Fibroblast of lung (primary cell): ENCODE data around the gene CENPH. TPM values are rescaled to one million over a fixed set of nuclear protein-coding genes. Genes with fewer than 3 reads are reported as not detected.
"Not testable (repeated sequence)": the region's sequence is repeated elsewhere in the genome, so short reads cannot be mapped to it uniquely, and the experiment has no call there.

Source experiments
- DNase-seq, 2 donors: peaks; one replicate each; pipeline versions ENCODE4 v3.0.0 to v3.0.0-alpha.2; 2010; ENCODE audit warnings: low read depth in 2 of 2
- H2AFZ ChIP-seq: 2 replicates; pipeline ENCODE4 v1.5.1; 2012; ENCODE audit warnings: low read length, control low read depth, inconsistent platforms
- H3K27ac ChIP-seq: 2 replicates; pipeline ENCODE4 v1.5.1; 2011; ENCODE audit warnings: low read length, control low read depth; ENCODE audit not compliant: insufficient read depth
- H3K27me3 ChIP-seq: 2 replicates; pipeline ENCODE4 v1.5.1; 2011; ENCODE audit warnings: mild to moderate bottlenecking, low read length; ENCODE audit not compliant: control insufficient read depth, insufficient read depth
- H3K36me3 ChIP-seq: 2 replicates; pipeline ENCODE4 v1.5.1; 2011; ENCODE audit warnings: low read length; ENCODE audit not compliant: control insufficient read depth, insufficient read depth
- H3K4me1 ChIP-seq: 2 replicates; pipeline ENCODE4 v1.5.1; 2011; ENCODE audit warnings: low read length; ENCODE audit not compliant: control insufficient read depth, insufficient read depth; ENCODE audit errors: extremely low read depth
- H3K4me2 ChIP-seq: 2 replicates; pipeline ENCODE4 v1.5.1; 2011; ENCODE audit warnings: low read length, control low read depth; ENCODE audit not compliant: insufficient read depth; ENCODE audit errors: extremely low read depth
- H3K4me3 ChIP-seq, 4 experiments: fragments of 200-600 bp in 1 of 4; sonication (generic) in 1 of 4; replicated peaks in 1 of 4; 2 replicates each; pipeline ENCODE4 v1.5.1; 2011 to 2016; ENCODE audit warnings: low read length in 4 of 4, low read depth in 3 of 4, mild to moderate bottlenecking in 3 of 4, control low read depth in 2 of 4, inconsistent platforms in 1 of 4, mixed read lengths in 1 of 4; ENCODE audit not compliant: insufficient read depth in 1 of 4; ENCODE audit errors: control extremely low read depth in 1 of 4
- H3K79me2 ChIP-seq: 2 replicates; pipeline ENCODE4 v1.5.1; 2012; ENCODE audit warnings: mild to moderate bottlenecking, low read length, inconsistent platforms; ENCODE audit not compliant: control insufficient read depth, insufficient read depth
- H3K9ac ChIP-seq: 2 replicates; pipeline ENCODE4 v1.5.1; 2011; ENCODE audit warnings: mild to moderate bottlenecking, low read length, control low read depth; ENCODE audit not compliant: insufficient read depth
- H3K9me3 ChIP-seq: 2 replicates; pipeline ENCODE4 v1.5.1; 2012; ENCODE audit warnings: low read depth, low read length; ENCODE audit not compliant: control insufficient read depth, insufficient read depth
- H4K20me1 ChIP-seq: 2 replicates; pipeline ENCODE4 v1.5.1; 2011; ENCODE audit warnings: low read length; ENCODE audit not compliant: control insufficient read depth, insufficient read depth; ENCODE audit errors: extremely low read depth
- CTCF ChIP-seq, 2 donors: IDR thresholded peaks in 1 of 2; conservative IDR thresholded peaks in 1 of 2; 1 replicate in 1 of 2; 2 replicates in 1 of 2; pipeline ENCODE4 v1.5.1; 2011 to 2012; ENCODE audit warnings: low read length in 2 of 2, control low read depth in 1 of 2, inconsistent platforms in 1 of 2, low read depth in 1 of 2, mild to moderate bottlenecking in 1 of 2
- EZH2 ChIP-seq: IDR thresholded peaks from 2 replicates; pipeline ENCODE4 v1.5.1; 2012; ENCODE audit warnings: low read length, control low read depth, mild to moderate bottlenecking; ENCODE audit errors: missing control alignments
- polyA plus RNA-seq, 2 donors: library from polyadenylated mRNA; depleted of rRNA in 1 of 2; stranded (reverse) in 1 of 2; unstranded in 1 of 2; fragments of >200 nt; gene quantifications; 2 replicates each; pipeline ENCODE4 v1.2.1, GENCODE V29; 2011 to 2012; ENCODE audit warnings: missing spikeins in 1 of 2
- total RNA-seq: library from RNA; depleted of rRNA; stranded (reverse); fragments of >200 nt; gene quantifications from 2 replicates; pipeline ENCODE4 v1.2.1, GENCODE V29; 2014

Gene CENPH
- total and polyA plus RNA-seq, 2 donors (not counting 1 experiment from before 2014, with no cell fraction given), result 7.1 to 10.9 TPM

DNA sequence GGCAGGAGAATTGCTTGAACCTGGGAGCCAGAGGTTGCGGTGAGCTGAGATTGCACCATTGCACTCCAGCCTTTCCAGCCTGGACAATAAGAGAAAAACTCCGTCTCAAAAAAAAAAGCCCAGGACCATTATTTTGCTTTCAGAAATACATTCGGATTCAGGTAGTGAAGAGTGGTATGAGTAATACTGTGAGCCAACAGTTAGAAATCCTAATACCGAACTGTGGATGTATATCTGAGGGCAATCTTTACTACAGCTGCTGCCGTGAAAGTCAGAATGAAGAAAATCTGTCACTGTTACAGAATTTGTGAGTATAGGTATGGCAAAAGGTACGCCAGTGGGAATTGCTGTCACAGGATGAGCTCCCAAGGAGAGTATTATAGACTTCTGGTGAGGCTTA is 41.9 kb downstream of the CENPH start:
- DNase-seq, result peak in 1 of 2 donors; percentile 42
- H3K9ac ChIP-seq, result no peak overlapping the region
- TF ChIP-seq CTCF (conservative IDR thresholded peaks at IDR 0.05 in 1 of 2, IDR thresholded peaks at IDR 0.05 in 1 of 2; ENCODE audit: low read depth in 1 of 2, low read length in 2 of 2) (no peak), EZH2 (no peak)
- H3K9me3 ChIP-seq, result no peaks in the 10 kb centered on the region
- no peaks in the 10 kb centered on the region for H4K20me1 ChIP-seq
- no peak overlapping the region for H2AFZ ChIP-seq
- peaks cover 15% of the 10 kb centered on the region for H3K79me2 ChIP-seq
- H3K4me1 ChIP-seq, result no peaks in the 10 kb centered on the region
- no peak overlapping the region for H3K4me3 ChIP-seq
- no peak overlapping the region for H3K4me2 ChIP-seq
- no peaks in the 10 kb centered on the region for H3K27me3 ChIP-seq
- no peaks in the 10 kb centered on the region for H3K36me3 ChIP-seq
- no peak overlapping the region for H3K27ac ChIP-seq

DNA sequence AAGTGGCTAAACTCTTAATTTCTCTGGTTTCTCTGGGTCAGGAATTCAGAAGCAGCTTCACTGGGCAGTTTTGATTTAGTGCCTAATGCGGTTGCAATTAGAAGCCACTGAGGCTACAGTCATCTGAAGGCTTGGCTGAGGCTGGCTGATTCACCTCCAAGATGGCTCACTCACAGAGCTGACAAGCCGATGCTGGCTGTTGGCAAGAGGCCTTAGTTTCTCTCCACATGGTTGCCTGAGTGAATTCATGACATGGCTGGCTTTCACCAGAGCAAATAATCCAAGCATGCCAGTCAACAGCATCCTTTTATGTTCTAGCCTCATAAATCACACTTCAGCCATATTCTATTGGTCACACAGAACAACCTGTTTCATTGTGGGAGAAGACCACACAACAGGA is 42.5 kb downstream of the CENPH start:
- H3K9me3 ChIP-seq, result no peaks in the 10 kb centered on the region
- no peaks in the 10 kb centered on the region for H3K4me1 ChIP-seq
- no peaks in the 10 kb centered on the region for H4K20me1 ChIP-seq
- H3K4me2 ChIP-seq, result no peak overlapping the region
- no peak overlapping the region for H3K4me3 ChIP-seq
- H3K27me3 ChIP-seq, result no peaks in the 10 kb centered on the region
- H3K36me3 ChIP-seq, result no peaks in the 10 kb centered on the region
- no peak overlapping the region for H3K27ac ChIP-seq
- H3K79me2 ChIP-seq, result peaks cover 17% of the 10 kb centered on the region
- no peak overlapping the region for H3K9ac ChIP-seq
- TF ChIP-seq CTCF (conservative IDR thresholded peaks at IDR 0.05 in 1 of 2, IDR thresholded peaks at IDR 0.05 in 1 of 2; ENCODE audit: low read depth in 1 of 2, low read length in 2 of 2) (no peak), EZH2 (no peak)
- no peak overlapping the region for H2AFZ ChIP-seq
- peak in 1 of 2 donors; percentile 86 for DNase-seq

DNA sequence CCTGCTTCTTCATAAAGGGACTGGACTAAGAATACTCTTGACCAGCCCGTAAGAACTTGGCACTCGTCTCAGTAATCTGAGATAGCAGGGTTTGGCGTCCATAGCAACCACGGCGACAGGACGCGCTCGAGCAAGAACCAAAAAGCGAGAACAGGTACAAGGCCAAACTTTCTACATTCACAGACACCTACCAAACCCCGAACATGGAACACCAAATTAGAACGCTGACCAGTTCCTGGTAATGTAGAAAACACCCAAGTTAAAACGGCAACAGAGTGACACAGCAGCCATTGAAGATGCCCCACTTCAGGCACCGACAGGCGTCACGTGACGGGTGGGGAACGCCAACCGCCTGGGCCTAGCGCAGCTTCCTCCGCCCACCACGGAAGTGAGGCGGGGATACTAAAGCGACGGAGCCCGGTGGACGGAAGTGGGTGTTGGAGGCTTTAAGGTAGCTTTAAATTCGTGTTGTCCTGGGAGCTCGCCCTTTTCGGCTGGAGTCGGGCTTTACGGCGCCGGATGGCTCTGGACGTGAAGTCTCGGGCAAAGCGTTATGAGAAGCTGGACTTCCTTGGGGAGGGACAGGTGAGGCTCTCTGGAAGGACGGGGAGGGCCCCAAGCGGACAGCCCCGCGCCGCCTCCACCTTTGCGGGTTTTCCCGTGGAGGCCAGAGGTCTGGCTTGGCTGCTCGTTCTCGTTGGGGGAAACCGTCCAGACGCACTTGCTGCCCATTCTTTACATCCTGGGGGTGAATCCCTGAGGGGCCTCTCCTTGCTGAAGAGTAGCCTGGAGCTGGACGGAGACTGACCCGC is 45.3 kb downstream of the CENPH start, which contains the start of gene CDK7:
Gene CDK7, plus strand, starts transcription at position 430 of the 812 bp plus-strand sequence. Its CDS starts 90 bp downstream, at position 520.
- peak; percentile 91 to 92 for DNase-seq

GRCh38 chr5:69236733-69237132 is 47.4 kb downstream of the CENPH start:
- not testable (repeated sequence) for H3K4me2 ChIP-seq

More for the DNA sequence above, 45.3 kb downstream of the CENPH start, which contains the start of gene CDK7:
- peaks cover 28% of the 10 kb centered on the region for H3K79me2 ChIP-seq
- H4K20me1 ChIP-seq, result no peaks in the 10 kb centered on the region
- H3K9ac ChIP-seq, result peak within 1 kb of the TSS; percentile 83
- no peaks in the 10 kb centered on the region for H3K9me3 ChIP-seq
- no peaks in the 10 kb centered on the region for H3K36me3 ChIP-seq
- TF ChIP-seq CTCF (conservative IDR thresholded peaks at IDR 0.05 in 1 of 2, IDR thresholded peaks at IDR 0.05 in 1 of 2; ENCODE audit: low read depth in 1 of 2, low read length in 2 of 2), result no peak
- no peak for TF ChIP-seq EZH2
- peak within 1 kb of the TSS; percentile 89 for H3K4me2 ChIP-seq
- peak within 1 kb of the TSS; percentile 79 for H3K27ac ChIP-seq
- H3K4me1 ChIP-seq, result no peaks in the 10 kb centered on the region
- peak within 1 kb of the TSS; percentile 95 for H2AFZ ChIP-seq
- no peaks in the 10 kb centered on the region for H3K27me3 ChIP-seq
- peak within 1 kb of the TSS; percentile 89 to 97 (median 96) for H3K4me3 ChIP-seq

More at GRCh38 chr5:69236733-69237132, 47.4 kb downstream of the CENPH start:
- peaks cover 46% of the 10 kb centered on the region for H3K79me2 ChIP-seq
- H3K9ac ChIP-seq, H3K36me3 ChIP-seq, H4K20me1 ChIP-seq, H2AFZ ChIP-seq, H3K27ac ChIP-seq, H3K4me1 ChIP-seq, H3K9me3 ChIP-seq, H3K27me3 ChIP-seq, DNase-seq: not testable (repeated sequence)
- peak overlapping the region in 1 of 4 experiments; percentile 21 for H3K4me3 ChIP-seq
